NCI-H2081 treated with DMSO at 0.1 percent for 48 hours (cell line): ENCODE results near the gene ASH1L.
"Not testable (repeated sequence)": the region's sequence is repeated elsewhere in the genome, so short reads cannot be mapped to it uniquely, and the experiment has no call there.

Experiments
- DNase-seq: peaks from one replicate; lab custom pipeline; 2025; lab: John Stamatoyannopoulos, UW

The ASH1L gene

DNA sequence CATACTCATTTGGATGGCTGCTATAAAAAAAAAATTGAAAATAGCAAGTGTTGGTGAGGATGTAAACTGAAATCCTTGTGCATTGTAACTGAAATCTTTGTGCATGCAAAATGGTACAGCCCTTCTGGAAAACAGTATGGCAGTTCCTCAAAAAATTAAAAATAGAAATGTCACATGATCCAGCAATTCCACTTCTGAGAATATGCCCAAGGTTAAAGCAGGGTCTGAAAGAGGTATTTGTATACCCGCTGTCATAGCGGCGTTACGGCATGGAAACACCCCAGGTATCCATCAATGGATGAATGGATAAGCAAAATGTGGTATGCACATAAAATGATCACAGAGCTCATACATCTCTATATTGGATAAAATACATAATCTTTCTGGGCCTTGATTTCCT lies 125.2 kb downstream of the ASH1L start:
- no peak for DNase-seq

- not testable (repeated sequence) for DNase-seq
Observed at GRCh38 chr1:155433831-155434389, 128.7 kb downstream of the ASH1L start.

GRCh38 chr1:155433128-155433830 lies 129.3 kb downstream of the ASH1L start:
- not testable (repeated sequence) for DNase-seq

GRCh38 chr1:155424091-155424490 lies 138.5 kb downstream of the ASH1L start:
- DNase-seq = no peak

- DNase-seq = no peak
Observed at GRCh38 chr1:155420788-155421187, 141.8 kb downstream of the ASH1L start.

DNA sequence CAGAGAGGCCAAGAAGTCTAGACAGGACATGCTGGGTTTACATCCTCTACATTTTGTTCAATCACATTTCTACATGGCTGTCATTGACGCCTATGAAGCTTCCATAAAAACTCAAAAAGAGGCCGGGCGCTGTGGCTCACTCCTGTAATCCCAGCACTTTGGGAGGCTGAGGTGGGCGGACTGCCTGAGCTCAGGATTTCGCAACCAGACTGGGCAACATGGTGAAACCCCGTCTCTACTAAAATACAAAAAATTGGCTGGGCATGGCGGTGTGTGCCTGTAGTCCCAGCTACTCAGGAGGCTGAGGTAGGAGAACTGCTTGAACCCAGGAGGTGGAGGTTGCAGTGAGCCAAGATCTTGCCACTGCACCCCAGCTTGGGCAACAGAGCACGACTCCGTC lies 150.8 kb downstream of the ASH1L start:
- not testable (repeated sequence) for DNase-seq

DNA sequence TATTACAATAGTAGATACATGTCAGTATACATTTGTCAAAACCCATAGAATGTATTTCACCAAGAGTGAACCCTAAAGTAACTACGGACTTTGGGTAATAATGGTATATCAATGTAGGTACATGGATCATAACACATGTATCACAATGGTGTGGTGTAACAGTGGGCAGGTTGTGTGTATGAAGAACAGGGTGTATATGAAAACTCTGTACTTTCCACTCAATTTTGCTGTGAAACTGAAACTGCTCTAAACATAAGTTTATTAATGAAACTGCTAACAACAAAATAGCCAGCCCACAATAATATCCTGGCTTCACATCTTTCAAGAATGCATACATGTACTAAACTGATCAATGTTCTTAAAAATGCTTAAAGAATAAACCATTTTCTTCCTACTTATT lies 151.7 kb downstream of the ASH1L start:
- no peak for DNase-seq

GRCh38 chr1:155396874-155397476 lies 165.6 kb downstream of the ASH1L start:
- DNase-seq = no peak

DNA sequence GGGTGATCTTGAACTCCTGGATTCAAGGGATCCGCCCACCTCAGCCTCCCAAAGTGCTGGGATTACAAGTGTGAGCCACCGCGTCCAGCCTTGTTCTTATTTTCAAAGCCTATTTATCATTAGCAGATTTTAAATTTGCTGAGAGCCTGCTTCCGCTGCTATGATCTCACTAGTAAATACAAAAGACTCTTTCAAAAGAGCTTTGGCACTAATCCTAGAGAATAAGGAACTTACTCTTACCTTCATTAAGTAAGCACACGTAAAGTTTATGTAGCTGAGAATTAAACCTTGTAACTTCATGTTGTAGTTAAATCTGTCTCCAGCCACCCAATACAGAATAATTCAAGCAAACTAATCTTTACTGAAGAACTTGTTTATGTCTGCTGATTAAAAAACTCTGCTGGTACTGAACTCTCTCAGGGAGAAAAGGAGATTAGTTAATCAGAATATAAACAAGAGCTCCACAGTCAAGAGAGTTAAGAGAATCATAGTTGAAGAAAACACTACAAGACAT lies 169.6 kb downstream of the ASH1L start:
- DNase-seq = no peak

DNA sequence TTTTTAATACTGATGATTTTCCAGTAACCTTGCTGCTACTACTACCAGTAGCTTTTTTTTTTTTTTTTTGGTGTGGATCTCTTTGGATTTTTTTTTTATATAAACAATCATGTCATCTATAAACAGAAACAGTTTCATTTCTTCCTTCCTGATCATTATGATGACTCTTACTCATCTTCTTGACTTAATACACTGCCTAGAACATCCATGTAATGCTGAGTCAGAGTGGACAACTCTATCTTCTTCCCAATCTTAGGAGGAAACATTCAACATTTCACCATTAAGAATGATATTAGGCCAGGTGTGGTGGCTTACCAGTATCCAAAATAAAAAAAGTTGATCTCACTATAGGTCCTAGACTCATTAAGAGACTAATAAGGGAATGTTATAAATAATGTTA lies 172.8 kb downstream of the ASH1L start:
- DNase-seq = no peak

DNA sequence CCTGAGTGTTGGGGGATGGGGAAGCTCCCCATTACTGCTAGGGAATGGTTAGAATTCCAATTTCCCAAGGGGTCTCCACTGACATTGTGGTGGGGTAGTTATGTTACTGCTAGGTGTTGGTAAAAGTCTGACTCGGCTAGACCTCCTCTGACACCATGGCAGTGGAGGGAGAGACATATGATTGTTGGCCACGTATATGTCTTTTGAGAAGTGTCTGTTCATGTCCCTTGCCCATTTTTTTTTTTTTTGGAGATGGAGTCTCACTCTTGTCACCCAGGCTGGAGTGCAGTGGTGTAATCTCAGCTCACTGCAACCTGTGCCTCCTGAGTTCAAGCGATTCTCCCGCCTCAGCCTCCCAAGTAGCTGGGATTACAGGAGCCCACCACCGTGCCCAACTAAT lies 176.8 kb downstream of the ASH1L start:
- DNase-seq = not testable (repeated sequence)

DNA sequence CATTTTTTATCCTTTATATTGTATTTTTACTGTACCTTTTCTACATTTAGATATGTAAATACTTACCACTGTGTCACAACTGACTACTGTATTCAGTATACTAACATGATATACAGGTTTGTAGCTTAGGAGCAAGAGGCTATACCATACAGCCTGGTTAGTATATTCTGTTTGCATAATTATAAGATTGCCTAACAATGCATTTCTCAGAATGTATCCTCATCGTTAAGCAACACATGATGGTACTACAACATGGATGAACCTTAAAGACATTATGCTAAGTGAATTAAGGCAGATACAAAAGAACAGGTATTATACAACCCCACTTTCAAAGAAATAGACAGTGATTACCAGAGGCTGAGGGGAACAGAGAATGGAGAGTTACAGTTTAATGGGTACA lies 179.2 kb downstream of the ASH1L start:
- no peak for DNase-seq

DNA sequence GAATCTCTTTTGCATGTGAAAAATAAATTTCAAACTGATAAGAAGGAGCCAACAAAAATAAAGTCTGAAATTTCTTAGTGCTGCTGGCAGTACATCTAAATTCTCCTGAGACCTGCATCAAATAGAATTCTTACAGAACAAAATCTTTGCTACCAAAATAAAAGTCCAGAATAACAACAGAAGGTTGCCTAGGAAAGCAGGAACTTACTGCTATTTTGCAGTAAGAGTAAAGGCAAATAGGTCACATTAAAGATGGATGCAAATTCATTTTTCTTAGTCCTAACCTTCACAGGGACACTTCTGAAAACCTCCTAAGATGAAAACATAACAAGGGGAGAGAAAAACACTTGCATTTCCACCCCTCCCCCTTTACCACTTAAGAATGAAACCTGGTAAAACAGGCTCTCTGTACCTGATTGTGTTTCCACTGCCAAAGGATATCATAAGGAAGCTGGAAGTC lies 182.9 kb downstream of the ASH1L start:
- no peak for DNase-seq

- no peak for DNase-seq
Observed at GRCh38 chr1:155379180-155379579, 183.4 kb downstream of the ASH1L start.

- no peak for DNase-seq
Observed at GRCh38 chr1:155360051-155360450, 202.6 kb downstream of the ASH1L start.

GRCh38 chr1:155352631-155353030 lies 210.0 kb downstream of the ASH1L start:
- no peak for DNase-seq

GRCh38 chr1:155342842-155343241 lies 219.8 kb downstream of the ASH1L start:
- no peak for DNase-seq

DNA sequence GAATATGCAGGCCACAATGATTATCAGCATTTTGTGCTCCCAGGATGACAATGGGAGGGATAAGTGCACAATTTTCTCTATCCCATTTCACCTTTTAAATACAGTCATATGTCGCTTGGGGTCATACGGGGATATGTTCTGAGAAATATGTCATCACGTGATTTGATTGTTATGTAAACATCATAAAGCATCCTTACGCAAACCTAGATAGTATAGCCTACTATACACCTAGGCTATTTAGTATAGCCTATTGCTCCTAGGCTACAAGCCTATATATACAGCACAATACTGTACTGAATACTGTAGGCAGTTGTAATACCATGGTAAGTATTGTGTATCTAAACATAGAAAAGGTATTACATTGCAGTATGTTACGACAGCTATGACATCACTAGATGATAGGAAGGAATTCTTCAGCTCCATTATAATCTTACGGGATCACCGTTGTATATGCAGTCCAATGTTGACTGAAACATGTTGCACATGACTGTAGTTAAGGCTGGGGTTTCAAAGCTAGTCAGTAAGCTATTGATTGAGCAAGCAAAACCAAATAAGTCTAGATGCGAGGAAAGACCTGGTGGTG lies 223.0 kb downstream of the ASH1L start:
- no peak for DNase-seq

GRCh38 chr1:155334962-155335361 lies 227.6 kb downstream of the ASH1L start:
- DNase-seq = no peak

- DNase-seq = no peak
Observed at GRCh38 chr1:155329980-155330598, 232.5 kb downstream of the ASH1L start.

DNA sequence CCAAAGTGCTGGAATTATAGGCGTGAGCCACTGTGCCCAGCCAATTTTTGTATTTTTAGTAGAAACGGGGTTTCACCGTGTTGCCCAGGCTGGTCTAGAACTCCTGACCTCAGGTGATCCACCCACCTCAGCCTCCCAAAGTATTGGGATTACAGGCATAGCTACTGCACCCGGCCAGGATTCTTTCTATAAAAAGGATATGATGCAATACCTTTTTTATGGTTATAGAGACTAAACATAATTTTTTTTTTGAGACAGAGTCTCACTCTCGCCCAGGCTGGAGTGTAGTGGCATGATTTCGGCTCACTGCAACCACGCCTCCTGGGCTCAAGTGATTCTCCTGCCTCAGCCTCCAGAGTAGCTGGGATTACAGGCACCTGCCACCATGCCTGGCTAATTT lies 233.7 kb downstream of the ASH1L start:
- not testable (repeated sequence) for DNase-seq

DNA sequence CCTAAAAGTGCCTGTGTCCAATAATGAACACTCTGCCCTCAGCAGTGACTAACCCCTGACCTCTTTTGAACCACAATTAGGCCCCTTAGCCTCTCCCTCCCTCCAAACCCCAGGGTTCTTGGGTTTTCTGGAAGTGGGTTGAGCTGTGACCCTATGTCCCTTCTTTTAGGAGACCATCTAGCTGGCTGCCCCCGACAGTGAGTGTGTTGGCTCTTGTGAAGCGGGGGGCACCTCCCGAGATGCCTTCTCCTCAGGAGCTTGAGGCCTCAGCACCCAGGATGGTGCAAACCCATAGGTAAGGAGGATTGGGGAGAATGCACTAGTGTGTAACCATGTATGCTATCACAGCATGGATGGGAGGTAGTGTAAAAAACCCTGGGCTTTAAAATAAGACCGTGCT lies 234.6 kb downstream of the ASH1L start:
- no peak for DNase-seq
